Germinal center (tissue), 1 donor: ENCODE data around the gene PLXNA2.

Source experiments
- DNase-seq: peaks from one replicate; pipeline ENCODE4 v3.0.0; 2012; ENCODE audit warnings: mixed read lengths, low spot score

Gene PLXNA2

GRCh38 chr1:208264469-208265121 lies 20.4 kb upstream of the PLXNA2 start:
- DNase-seq = no peak

- no peak for DNase-seq
These were observed 17.7 kb upstream of the PLXNA2 start for GRCh38 chr1:208261874-208262273.

GRCh38 chr1:208258277-208258676 lies 14.1 kb upstream of the PLXNA2 start:
- no peak for DNase-seq

- DNase-seq = no peak
These were observed 13.2 kb upstream of the PLXNA2 start for GRCh38 chr1:208257351-208257750.

- no peak for DNase-seq
These were observed 12.4 kb upstream of the PLXNA2 start for GRCh38 chr1:208256556-208256955.

- no peak for DNase-seq
These were observed 11.9 kb upstream of the PLXNA2 start for GRCh38 chr1:208256091-208256490.

- DNase-seq = no peak
These were observed 10.7 kb upstream of the PLXNA2 start for GRCh38 chr1:208254862-208255261.

- no peak for DNase-seq
These were observed 10.2 kb upstream of the PLXNA2 start for GRCh38 chr1:208254376-208254775.

GRCh38 chr1:208252836-208253576 lies 8.8 kb upstream of the PLXNA2 start:
- no peak for DNase-seq

GRCh38 chr1:208251911-208252835 lies 8.0 kb upstream of the PLXNA2 start:
- no peak for DNase-seq

- no peak for DNase-seq
These were observed 6.8 kb upstream of the PLXNA2 start for GRCh38 chr1:208251015-208251414.

GRCh38 chr1:208250613-208251012 lies 6.4 kb upstream of the PLXNA2 start:
- no peak for DNase-seq

GRCh38 chr1:208248991-208249696 lies 5.0 kb upstream of the PLXNA2 start:
- DNase-seq = no peak

GRCh38 chr1:208248307-208248801 lies 4.2 kb upstream of the PLXNA2 start:
- DNase-seq = no peak

GRCh38 chr1:208247696-208248095 lies 3.5 kb upstream of the PLXNA2 start:
- no peak for DNase-seq

GRCh38 chr1:208245185-208245705 lies 1.1 kb upstream of the PLXNA2 start:
- DNase-seq = peak; percentile 77

- DNase-seq = peak; percentile 23
These were observed 637 bp downstream of the PLXNA2 start for GRCh38 chr1:208243527-208243966.

GRCh38 chr1:208242941-208243526 lies 1.1 kb downstream of the PLXNA2 start:
- DNase-seq = peak; percentile 16

- DNase-seq = no peak
These were observed 2.0 kb downstream of the PLXNA2 start for GRCh38 chr1:208242146-208242545.

GRCh38 chr1:208241512-208241911 lies 2.7 kb downstream of the PLXNA2 start:
- DNase-seq = no peak
